Stimulated activated CD8-positive, alpha-beta memory T cell treated with anti-CD3 and anti-CD28 coated beads, Interleukin-7, amount 100 ng/mL, for 24 hours (primary cell): Measurements from ENCODE around the gene EFCAB13.
"Not testable (repeated sequence)": the region's sequence is repeated elsewhere in the genome, so short reads cannot be mapped to it uniquely, and the experiment has no call there.

Source experiments
- DNase-seq: peaks from one replicate; pipeline ENCODE4 v3.0.0-alpha.2; 2020; ENCODE audit warnings: low read depth

The EFCAB13 gene

GRCh38 chr17:47425887-47426635 lies 102.3 kb downstream of the EFCAB13 start:
- not testable (repeated sequence) for DNase-seq

GRCh38 chr17:47427985-47428384 lies 104.2 kb downstream of the EFCAB13 start:
- no peak for DNase-seq

- not testable (repeated sequence) for DNase-seq
These were observed 108.5 kb downstream of the EFCAB13 start for GRCh38 chr17:47432240-47432639.

GRCh38 chr17:47465165-47465564 lies 141.4 kb downstream of the EFCAB13 start:
- DNase-seq, result no peak

- not testable (repeated sequence) for DNase-seq
These were observed 143.2 kb downstream of the EFCAB13 start for GRCh38 chr17:47466976-47467375.

GRCh38 chr17:47470836-47471235 lies 147.1 kb downstream of the EFCAB13 start:
- no peak for DNase-seq

- DNase-seq, result not testable (repeated sequence)
These were observed 148.3 kb downstream of the EFCAB13 start for GRCh38 chr17:47472073-47472472.
